Measurements from ENCODE around the gene EIF3L.

GRCh38 chr22:37905534-37906363 lies 56.5 kb downstream of the EIF3L start, which contains the start of gene MICALL1:
- TF ChIP-seq EZH2phosphoT487 (IDR thresholded peaks at IDR 0.05; ENCODE audit: insufficient read depth, low read depth): no peak
- no peak for TF ChIP-seq EZH2 (IDR thresholded peaks at IDR 0.05; ENCODE audit: insufficient read depth, poor library complexity, severe bottlenecking)

Measured in GM23248 (cell line).